Endothelial cell of umbilical vein (primary cell): ENCODE data around the gene CNTNAP2. TPM values are rescaled to one million over a fixed set of nuclear protein-coding genes. Genes with fewer than 3 reads are reported as not detected.

Experiments
- BruUV-seq: library from RNA; stranded (reverse); fragments of 400-500 nt; replicated peaks from 2 replicates; lab custom pipeline; 2021; lab: Mats Ljungman, UMichigan
- CTCF ChIA-PET: fragments of 300-600, 350-600 bp; sonication (Branson Sonifier 250); formaldehyde crosslinking; loops from one replicate; lab custom pipeline; 2021; ENCODE audit warnings: antibody characterized with exemption, inconsistent platforms; lab: Charles Lee
- POLR2A ChIA-PET: fragments of 300-600, 350-600 bp; sonication (Branson Sonifier 250); formaldehyde crosslinking; loops from one replicate; lab custom pipeline; 2021; ENCODE audit warnings: antibody characterized with exemption, inconsistent platforms; lab: Charles Lee
- DNase-seq: peaks from one replicate; pipeline ENCODE4 v3.0.0-alpha.2; 2011; ENCODE audit warnings: low read depth, low spot score
- FAIRE-seq: peaks from 2 replicates; lab custom pipeline; 2011; peaks lifted over from hg19 to GRCh38; lab: Jason Lieb, UNC
- H2AFZ ChIP-seq: 2 replicates; pipeline ENCODE4 v1.6.0; 2012; ENCODE audit warnings: low read depth, low read length, control low read depth, inconsistent platforms
- H3K27ac ChIP-seq: 2 replicates; pipeline ENCODE4 v1.5.1; 2011; ENCODE audit warnings: low read depth, mild to moderate bottlenecking, control low read depth, low read length, moderate library complexity; ENCODE audit not compliant: insufficient read depth
- H3K27me3 ChIP-seq, 2 experiments: 2 replicates each; pipeline versions ENCODE4 v1.6.0 to v1.6.1; 2011; ENCODE audit warnings: low read length in 2 of 2, mixed read lengths in 1 of 2; ENCODE audit not compliant: control insufficient read depth in 2 of 2, insufficient read depth in 2 of 2
- H3K36me3 ChIP-seq, 2 experiments: 2 replicates in 1 of 2; 3 replicates in 1 of 2; pipeline ENCODE4 v1.5.1; 2011; ENCODE audit warnings: low read length in 2 of 2, mild to moderate bottlenecking in 1 of 2, moderate library complexity in 1 of 2; ENCODE audit not compliant: control insufficient read depth in 2 of 2, insufficient read depth in 2 of 2; ENCODE audit errors: extremely low read depth in 1 of 2
- H3K4me1 ChIP-seq: 3 replicates; pipeline ENCODE4 v1.5.1; 2011; ENCODE audit warnings: mild to moderate bottlenecking, low read length; ENCODE audit not compliant: control insufficient read depth, insufficient read depth; ENCODE audit errors: extremely low read depth
- H3K4me2 ChIP-seq: 2 replicates; pipeline ENCODE4 v1.6.1; 2011; ENCODE audit warnings: low read length, control low read depth, mixed read lengths; ENCODE audit not compliant: insufficient read depth
- H3K4me3 ChIP-seq, 3 experiments: fragments of 200-600 bp in 1 of 3; sonication (generic), shearing (Covaris generic) in 1 of 3; replicated peaks in 1 of 3; 2 replicates each; pipeline ENCODE4 v1.5.1; 2011 to 2016; ENCODE audit warnings: control low read depth in 3 of 3, low read length in 3 of 3, mild to moderate bottlenecking in 2 of 3, inconsistent platforms in 1 of 3, low read depth in 1 of 3, moderate library complexity in 1 of 3; ENCODE audit not compliant: insufficient read depth in 1 of 3
- H3K79me2 ChIP-seq: 2 replicates; pipeline ENCODE4 v1.6.0; 2012; ENCODE audit warnings: low read length, inconsistent platforms; ENCODE audit not compliant: control insufficient read depth, insufficient read depth
- H3K9ac ChIP-seq: replicated peaks from 2 replicates; pipeline ENCODE3; 2011; ENCODE audit warnings: low read length, control low read depth; ENCODE audit not compliant: insufficient read depth; ENCODE audit errors: extremely low read depth
- H3K9me1 ChIP-seq: replicated peaks from 3 replicates; pipeline ENCODE4 v1.6.0; 2011; ENCODE audit warnings: mild to moderate bottlenecking, low read length; ENCODE audit not compliant: control insufficient read depth, insufficient read depth; ENCODE audit errors: extremely low read depth
- H3K9me3 ChIP-seq: replicated peaks from 2 replicates; pipeline ENCODE4 v1.5.1; 2012; ENCODE audit warnings: low read length, inconsistent platforms; ENCODE audit not compliant: control insufficient read depth, insufficient read depth
- H4K20me1 ChIP-seq: replicated peaks from 2 replicates; pipeline ENCODE3; 2011; ENCODE audit warnings: mild to moderate bottlenecking, low read length; ENCODE audit not compliant: control insufficient read depth, insufficient read depth; ENCODE audit errors: extremely low read depth
- EZH2 ChIP-seq: IDR thresholded peaks from 2 replicates; pipeline ENCODE4 v1.6.1; 2012; ENCODE audit warnings: borderline replicate concordance, low read depth, mild to moderate bottlenecking, moderate library complexity, low read length, inconsistent platforms; ENCODE audit not compliant: severe bottlenecking
- FOS ChIP-seq: IDR thresholded peaks from 2 replicates; pipeline ENCODE4 v1.6.1; 2011; ENCODE audit warnings: mild to moderate bottlenecking, low read length, moderate library complexity, borderline replicate concordance; ENCODE audit not compliant: insufficient read depth
- GATA2 ChIP-seq: IDR thresholded peaks from 2 replicates; pipeline ENCODE4 v1.7.0; 2011; ENCODE audit warnings: low read depth, mild to moderate bottlenecking, moderate library complexity, mixed read lengths, low read length; ENCODE audit not compliant: insufficient read length, insufficient read depth
- JUN ChIP-seq: IDR thresholded peaks from 2 replicates; pipeline ENCODE4 v1.6.1; 2011; ENCODE audit warnings: borderline replicate concordance, low read depth; ENCODE audit not compliant: insufficient read length, insufficient read depth
- MYC ChIP-seq: IDR thresholded peaks from one replicate; pipeline ENCODE4 v1.6.1; 2011; ENCODE audit warnings: mild to moderate bottlenecking, low read depth, low read length
- POLR2A ChIP-seq: IDR thresholded peaks from 2 replicates; pipeline ENCODE4 v1.6.1; 2012; ENCODE audit warnings: low read depth, mild to moderate bottlenecking, control low read depth, low read length
- POLR2AphosphoS5 ChIP-seq: IDR thresholded peaks from 2 replicates; pipeline ENCODE4 v1.6.1; 2012; ENCODE audit warnings: low read depth, mild to moderate bottlenecking, control low read depth, low read length, moderate library complexity; ENCODE audit not compliant: insufficient read depth
- dilution Hi-C: fragments of 300-500 bp; cut with MboI; formaldehyde crosslinking; loops from one replicate; pipeline ENCODE4 v1.15.0; 2019; ENCODE audit warnings: low sequenced_read_pairs; ENCODE audit not compliant: extremely low pct_ligation_motif_present
- intact Hi-C: fragments of 100-400 bp; cut with micrococcal nuclease; formaldehyde crosslinking; loops from one replicate; pipeline ENCODE4 v1.10.0; 2022
- polyA plus RNA-seq, 4 experiments: library from polyadenylated mRNA; depleted of rRNA in 3 of 4; stranded (reverse) in 3 of 4; unstranded in 1 of 4; fragments of >200 nt; gene quantifications; 2 replicates each; pipeline versions ENCODE4 v1.2.1 to v1.2.3, GENCODE V29; 2011 to 2012; ENCODE audit warnings: missing spikeins in 1 of 4
- total RNA-seq: library from RNA; stranded (reverse); gene quantifications from 2 replicates; pipeline ENCODE4 v1.2.3, GENCODE V29; 2021
- TF ChIP-seq, protein P1 (sequence below), 2 donors: IDR thresholded peaks; 1 replicate in 1 of 2; 2 replicates in 1 of 2; pipeline ENCODE4 v1.5.1; 2011; ENCODE audit warnings: low read length in 2 of 2, mild to moderate bottlenecking in 2 of 2, moderate library complexity in 2 of 2, control low read depth in 1 of 2, inconsistent platforms in 1 of 2, low read depth in 1 of 2; ENCODE audit not compliant: insufficient read depth in 1 of 2; ENCODE audit errors: extremely low read depth in 1 of 2
- TF ChIP-seq, protein P2 (sequence below): IDR thresholded peaks from 2 replicates; pipeline ENCODE4 v1.6.1; 2011; ENCODE audit not compliant: insufficient read depth, insufficient read length

CNTNAP2 gene
- total and polyA plus RNA-seq, 2 donors (not counting 3 experiments of a cell fraction or from before 2014, with no cell fraction given): not detected

DNA sequence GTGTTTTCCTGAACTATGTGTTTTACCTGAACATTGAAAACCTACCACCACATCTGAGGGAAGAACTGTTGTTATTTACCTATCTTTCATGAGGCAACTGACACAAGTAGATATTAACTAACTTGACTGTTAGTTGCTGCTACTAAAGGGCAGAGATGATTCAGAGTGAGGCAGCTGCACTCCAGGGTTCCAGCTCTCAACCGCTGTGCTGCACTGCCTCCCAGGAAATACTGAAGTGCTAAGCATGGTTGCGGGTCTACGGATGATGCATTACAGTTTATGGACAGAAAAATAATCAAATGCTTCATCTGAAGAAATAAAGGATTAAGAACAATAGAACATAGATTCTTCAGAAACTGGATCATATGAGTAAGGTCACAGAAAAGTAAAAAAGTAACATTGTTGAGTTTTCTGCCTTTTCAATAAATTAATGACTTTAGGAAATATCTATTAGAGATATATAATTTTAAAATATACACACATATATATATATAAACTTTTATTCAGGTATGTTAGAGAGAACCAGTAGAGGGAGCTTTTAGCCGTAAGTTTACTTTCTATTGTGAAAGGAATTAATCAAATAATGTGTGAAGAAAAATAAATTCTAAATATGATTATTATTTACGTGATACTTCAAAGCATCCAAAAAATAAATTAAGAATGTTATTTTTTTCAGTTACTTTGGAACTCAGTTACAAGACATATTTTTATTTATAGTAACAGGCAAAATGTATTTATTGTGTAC is 620.0 kb downstream of the CNTNAP2 start:
- FAIRE-seq (no peak), DNase-seq (no peak)
- no TSS peak for BruUV-seq
- intact Hi-C loops: no loop called here
- no peaks in the 10 kb centered on the region for H3K36me3 ChIP-seq
- no peak overlapping the region for H3K27ac ChIP-seq
- POLR2A ChIA-PET: no interaction called here
- no peak overlapping the region for H3K4me2 ChIP-seq
- no peaks in the 10 kb centered on the region for H4K20me1 ChIP-seq
- H3K9me3 ChIP-seq: peaks cover 7% of the 10 kb centered on the region
- no peak overlapping the region for H2AFZ ChIP-seq
- H3K79me2 ChIP-seq: no peaks in the 10 kb centered on the region
- H3K4me1 ChIP-seq: no peaks in the 10 kb centered on the region
- H3K27me3 ChIP-seq: no peaks in the 10 kb centered on the region
- CTCF ChIA-PET: no interaction called here
- no peak overlapping the region for H3K4me3 ChIP-seq
- H3K9ac ChIP-seq: no peak overlapping the region
- dilution Hi-C loops: no loop called here
- no peak for TF ChIP-seq GATA2
- TF ChIP-seq, protein P1, sequence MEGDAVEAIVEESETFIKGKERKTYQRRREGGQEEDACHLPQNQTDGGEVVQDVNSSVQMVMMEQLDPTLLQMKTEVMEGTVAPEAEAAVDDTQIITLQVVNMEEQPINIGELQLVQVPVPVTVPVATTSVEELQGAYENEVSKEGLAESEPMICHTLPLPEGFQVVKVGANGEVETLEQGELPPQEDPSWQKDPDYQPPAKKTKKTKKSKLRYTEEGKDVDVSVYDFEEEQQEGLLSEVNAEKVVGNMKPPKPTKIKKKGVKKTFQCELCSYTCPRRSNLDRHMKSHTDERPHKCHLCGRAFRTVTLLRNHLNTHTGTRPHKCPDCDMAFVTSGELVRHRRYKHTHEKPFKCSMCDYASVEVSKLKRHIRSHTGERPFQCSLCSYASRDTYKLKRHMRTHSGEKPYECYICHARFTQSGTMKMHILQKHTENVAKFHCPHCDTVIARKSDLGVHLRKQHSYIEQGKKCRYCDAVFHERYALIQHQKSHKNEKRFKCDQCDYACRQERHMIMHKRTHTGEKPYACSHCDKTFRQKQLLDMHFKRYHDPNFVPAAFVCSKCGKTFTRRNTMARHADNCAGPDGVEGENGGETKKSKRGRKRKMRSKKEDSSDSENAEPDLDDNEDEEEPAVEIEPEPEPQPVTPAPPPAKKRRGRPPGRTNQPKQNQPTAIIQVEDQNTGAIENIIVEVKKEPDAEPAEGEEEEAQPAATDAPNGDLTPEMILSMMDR (IDR thresholded peaks at IDR 0.05; ENCODE audit: extremely low read depth in 1 of 2, insufficient read depth in 1 of 2, low read depth in 1 of 2, low read length in 2 of 2): no peak
- TF ChIP-seq, protein P2, sequence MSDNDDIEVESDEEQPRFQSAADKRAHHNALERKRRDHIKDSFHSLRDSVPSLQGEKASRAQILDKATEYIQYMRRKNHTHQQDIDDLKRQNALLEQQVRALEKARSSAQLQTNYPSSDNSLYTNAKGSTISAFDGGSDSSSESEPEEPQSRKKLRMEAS: no peak
- no peak for TF ChIP-seq JUN
- no peak for TF ChIP-seq POLR2A
- TF ChIP-seq EZH2: no peak
- no peak for TF ChIP-seq MYC
- no peak for TF ChIP-seq POLR2AphosphoS5
- TF ChIP-seq FOS: no peak
- no peaks in the 10 kb centered on the region for H3K9me1 ChIP-seq
